ENCODE results near the gene RBMS1.

The RBMS1 gene

GRCh38 chr2:160326786-160327185 lies 166.8 kb downstream of the RBMS1 start:
- DNase-seq: no peak

- no peak for DNase-seq
These were observed 168.2 kb downstream of the RBMS1 start for GRCh38 chr2:160325418-160325817.

- no peak for DNase-seq
These were observed 168.7 kb downstream of the RBMS1 start for GRCh38 chr2:160324917-160325316.

- peak; percentile 25 for DNase-seq
These were observed 169.3 kb downstream of the RBMS1 start for GRCh38 chr2:160324161-160324800.

GRCh38 chr2:160322320-160322719 lies 171.3 kb downstream of the RBMS1 start:
- no peak for DNase-seq

GRCh38 chr2:160321006-160321405 lies 172.6 kb downstream of the RBMS1 start:
- no peak for DNase-seq

- DNase-seq: no peak
These were observed 173.9 kb downstream of the RBMS1 start for GRCh38 chr2:160319700-160320099.

GRCh38 chr2:160318218-160318617 lies 175.4 kb downstream of the RBMS1 start:
- DNase-seq: no peak

GRCh38 chr2:160317181-160318099 lies 176.2 kb downstream of the RBMS1 start:
- DNase-seq: no peak

- no peak for DNase-seq
These were observed 178.3 kb downstream of the RBMS1 start for GRCh38 chr2:160315337-160315736.

- DNase-seq: no peak
These were observed 183.3 kb downstream of the RBMS1 start for GRCh38 chr2:160310118-160310828.

GRCh38 chr2:160309585-160309984 lies 184.0 kb downstream of the RBMS1 start:
- DNase-seq: no peak

GRCh38 chr2:160308915-160309314 lies 184.7 kb downstream of the RBMS1 start:
- DNase-seq: no peak

GRCh38 chr2:160308476-160308875 lies 185.1 kb downstream of the RBMS1 start:
- DNase-seq: no peak

- DNase-seq: no peak
These were observed 186.6 kb downstream of the RBMS1 start for GRCh38 chr2:160306985-160307384.

GRCh38 chr2:160305081-160305750 lies 188.4 kb downstream of the RBMS1 start:
- no peak for DNase-seq

GRCh38 chr2:160303527-160303926 lies 190.1 kb downstream of the RBMS1 start:
- no peak for DNase-seq

- DNase-seq: no peak
These were observed 190.5 kb downstream of the RBMS1 start for GRCh38 chr2:160303076-160303475.

- DNase-seq: peak; percentile 17
These were observed 192.2 kb downstream of the RBMS1 start for GRCh38 chr2:160301420-160301819.

GRCh38 chr2:160300203-160300602 lies 193.4 kb downstream of the RBMS1 start:
- DNase-seq: no peak

- no peak for DNase-seq
These were observed 194.1 kb downstream of the RBMS1 start for GRCh38 chr2:160299540-160299939.

GRCh38 chr2:160298960-160299359 lies 194.6 kb downstream of the RBMS1 start:
- DNase-seq: no peak
